Stimulated activated naive CD8-positive, alpha-beta T cell treated with anti-CD3 and anti-CD28 coated beads, Interleukin-15, amount 100 ng/mL, for 72 hours (primary cell): ENCODE measurements around the gene BTBD6.
"Not testable (repeated sequence)": the region's sequence is repeated elsewhere in the genome, so short reads cannot be mapped to it uniquely, and the experiment has no call there.

Source experiments
- ATAC-seq: fragments of 150-1000 bp; cut with Tn5 transposase; 2 replicates; pipeline ENCODE4 v1.10.0; 2021; ENCODE audit warnings: mild to moderate bottlenecking, moderate library complexity
- DNase-seq, 2 donors: peaks; one replicate each; pipeline ENCODE4 v3.0.0; 2021 to 2022
- H3K27ac Mint-ChIP-seq, 2 donors: one replicate each; pipeline ENCODE4 v1.8.0; 2022; ENCODE audit warnings: mild to moderate bottlenecking in 2 of 2, mixed read lengths in 2 of 2, moderate library complexity in 2 of 2
- H3K27me3 Mint-ChIP-seq: one replicate; pipeline ENCODE4 v1.8.0; 2022; ENCODE audit warnings: mixed read lengths
- H3K4me1 Mint-ChIP-seq: one replicate; pipeline ENCODE4 v1.8.0; 2022; ENCODE audit warnings: mild to moderate bottlenecking, mixed read lengths
- H3K4me3 Mint-ChIP-seq, 2 donors: one replicate each; pipeline ENCODE4 v1.8.0; 2022; ENCODE audit warnings: mild to moderate bottlenecking in 2 of 2, mixed read lengths in 2 of 2, moderate library complexity in 1 of 2
- H3K9me3 Mint-ChIP-seq, 2 donors: one replicate each; pipeline ENCODE4 v1.8.0; 2022; ENCODE audit warnings: mixed read lengths in 2 of 2

BTBD6 gene

DNA sequence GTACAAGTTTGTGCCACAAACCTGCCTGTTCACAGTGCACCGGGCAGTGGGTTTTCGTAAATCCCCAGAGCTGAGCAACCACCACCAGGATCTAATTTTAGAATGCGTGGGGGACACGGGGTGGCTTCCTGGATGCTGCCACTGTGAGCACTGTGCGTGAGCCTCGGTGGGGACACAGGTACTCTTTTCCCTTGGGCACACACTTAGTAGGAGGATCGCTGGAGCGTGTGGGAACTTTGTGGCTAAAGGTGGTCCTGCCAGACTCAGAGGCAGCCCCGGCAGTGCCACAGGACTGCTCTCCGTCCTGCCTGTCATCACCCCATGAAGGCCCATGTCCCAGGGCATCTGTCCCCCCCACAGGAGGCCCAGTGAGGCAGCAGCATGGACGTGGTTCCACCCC, 21.1 kb downstream of the BTBD6 start:
- Mint-ChIP-seq H3K4me3 (no peak overlapping the region), H3K27ac (no peak overlapping the region), H3K27me3 (no peaks in the 10 kb centered on the region), H3K9me3 (no peaks in the 10 kb centered on the region), H3K4me1 (peaks cover 12% of the 10 kb centered on the region)
- no peak for DNase-seq
- ATAC-seq = no peak

GRCh38 chr14:105271224-105271890, 23.0 kb downstream of the BTBD6 start:
- no peaks in the 10 kb centered on the region for H3K9me3 Mint-ChIP-seq
- no peak for ATAC-seq
- H3K4me3 Mint-ChIP-seq = no peak overlapping the region

GRCh38 chr14:105272623-105273022, 24.3 kb downstream of the BTBD6 start:
- Mint-ChIP-seq H3K27me3 (no peaks in the 10 kb centered on the region), H3K9me3 (no peaks in the 10 kb centered on the region), H3K4me1 (peaks cover 12% of the 10 kb centered on the region), H3K4me3 (no peak overlapping the region), H3K27ac (no peak overlapping the region)
- ATAC-seq (no peak), DNase-seq (no peak)

More at GRCh38 chr14:105271224-105271890, 23.0 kb downstream of the BTBD6 start:
- no peak for DNase-seq
- H3K27ac Mint-ChIP-seq = no peak overlapping the region
- H3K4me1 Mint-ChIP-seq = peaks cover 12% of the 10 kb centered on the region
- no peaks in the 10 kb centered on the region for H3K27me3 Mint-ChIP-seq

DNA sequence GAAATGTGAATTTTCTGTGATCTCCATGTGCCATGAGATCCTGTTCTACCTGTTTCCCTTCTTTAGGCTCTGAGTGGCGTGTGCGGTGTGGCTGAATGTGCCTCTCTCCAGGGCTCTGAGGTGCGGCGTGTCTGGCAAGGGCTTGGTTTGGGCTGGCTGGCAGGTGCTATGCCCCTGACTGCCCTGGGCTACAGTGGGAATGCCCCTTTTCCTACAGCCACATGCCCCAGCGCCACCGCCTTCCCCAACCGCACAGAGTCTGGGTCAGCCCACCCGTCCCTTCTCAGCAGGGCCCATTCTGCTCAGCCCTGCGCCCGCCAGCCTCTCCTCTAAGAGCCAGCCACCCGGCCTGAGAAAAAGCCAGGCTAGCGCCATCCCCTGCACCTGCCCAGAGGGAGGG, 24.7 kb downstream of the BTBD6 start:
- ATAC-seq (no peak), DNase-seq (no peak)
- Mint-ChIP-seq H3K4me3 (no peak overlapping the region), H3K27me3 (no peaks in the 10 kb centered on the region), H3K4me1 (peaks cover 12% of the 10 kb centered on the region), H3K9me3 (no peaks in the 10 kb centered on the region), H3K27ac (no peak overlapping the region)

DNA sequence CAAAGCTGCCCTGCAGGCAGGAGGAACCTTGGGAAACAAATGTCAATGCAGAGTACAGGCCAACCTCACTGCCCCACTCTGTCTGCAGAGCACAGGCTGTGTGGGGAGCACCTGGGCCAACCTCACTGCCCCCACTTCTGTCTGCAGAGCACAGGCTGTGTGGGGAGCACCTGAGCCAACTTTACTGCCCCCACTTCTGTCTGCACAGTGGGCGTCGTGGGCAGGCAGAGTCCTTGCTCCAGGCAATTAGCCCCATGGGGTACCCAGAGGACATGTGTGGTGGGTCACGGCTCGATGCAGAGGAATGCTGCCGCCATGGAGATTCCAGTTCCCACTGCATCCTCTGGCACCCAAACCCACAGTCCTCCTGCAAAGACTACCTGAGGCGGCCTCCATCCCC, 26.3 kb downstream of the BTBD6 start:
- no peak for DNase-seq
- peaks cover 8% of the 10 kb centered on the region for H3K4me1 Mint-ChIP-seq
- no peak overlapping the region for H3K4me3 Mint-ChIP-seq
- H3K9me3 Mint-ChIP-seq = no peaks in the 10 kb centered on the region
- no peaks in the 10 kb centered on the region for H3K27me3 Mint-ChIP-seq
- no peak for ATAC-seq
- H3K27ac Mint-ChIP-seq = no peak overlapping the region

DNA sequence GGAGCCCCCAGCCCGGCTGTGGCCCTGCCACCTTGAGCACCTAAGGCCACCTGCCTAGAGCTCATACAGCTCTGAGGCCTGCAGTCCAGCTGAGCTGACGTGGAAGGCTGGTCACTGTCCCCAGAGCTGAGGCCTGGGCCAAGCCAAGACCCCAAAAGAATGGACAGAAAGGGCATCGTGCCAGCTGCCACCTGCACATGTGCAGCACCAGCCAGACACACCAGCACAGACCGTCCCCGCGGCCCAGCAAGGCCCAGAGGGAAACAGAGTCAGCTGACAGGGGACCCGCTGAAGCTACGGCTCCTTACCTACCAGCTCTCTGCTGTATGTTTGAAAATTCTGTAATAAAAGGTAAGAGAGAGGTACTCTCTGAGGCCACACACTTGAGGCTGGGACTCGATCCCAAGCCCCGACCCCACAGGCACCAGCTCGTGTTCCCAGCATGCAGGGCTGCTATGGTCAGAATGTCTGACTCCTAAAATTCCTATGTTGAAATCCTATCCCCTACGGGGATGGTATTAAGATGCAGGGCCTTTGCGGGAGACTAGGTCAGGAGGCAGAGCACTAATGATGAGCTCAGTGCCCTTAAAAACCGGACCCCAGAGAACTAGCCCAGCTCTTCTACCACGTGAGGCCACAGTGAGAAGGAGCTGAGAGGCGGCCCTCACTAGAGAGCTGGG, 27.1 kb downstream of the BTBD6 start:
- ATAC-seq (no peak), DNase-seq (no peak)
- Mint-ChIP-seq H3K4me1 (peaks cover 8% of the 10 kb centered on the region), H3K9me3 (no peaks in the 10 kb centered on the region), H3K27me3 (no peaks in the 10 kb centered on the region), H3K4me3 (no peak overlapping the region), H3K27ac (no peak overlapping the region)

DNA sequence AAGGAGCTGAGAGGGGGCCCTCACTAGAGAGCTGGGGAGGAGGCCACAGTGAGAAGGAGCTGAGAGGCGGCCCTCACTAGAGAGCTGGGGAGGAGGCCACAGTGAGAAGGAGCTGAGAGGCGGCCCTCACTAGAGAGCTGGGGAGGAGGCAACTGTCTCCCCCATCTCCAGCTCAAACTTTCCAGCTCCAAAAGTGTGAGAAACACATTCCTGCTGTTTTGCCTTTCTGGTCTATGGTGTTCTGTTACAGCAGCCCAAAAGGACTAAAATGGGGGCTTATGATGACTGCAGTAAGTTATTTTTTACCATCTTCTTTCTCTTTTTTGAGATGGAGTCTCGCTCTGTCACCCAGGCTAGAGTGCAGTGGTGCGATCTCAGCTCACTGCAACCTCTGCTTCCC, 29.1 kb downstream of the BTBD6 start:
- not testable (repeated sequence) for H3K27ac Mint-ChIP-seq, H3K27me3 Mint-ChIP-seq, ATAC-seq, DNase-seq, H3K9me3 Mint-ChIP-seq, H3K4me3 Mint-ChIP-seq
- H3K4me1 Mint-ChIP-seq = peaks cover 13% of the 10 kb centered on the region

GRCh38 chr14:105279642-105280361, 31.5 kb downstream of the BTBD6 start:
- Mint-ChIP-seq H3K27me3 (no peaks in the 10 kb centered on the region), H3K4me1 (peaks cover 35% of the 10 kb centered on the region), H3K4me3 (no peak overlapping the region), H3K9me3 (no peaks in the 10 kb centered on the region), H3K27ac (no peak overlapping the region)
- no peak for ATAC-seq
- DNase-seq = no peak

- no peak for DNase-seq
- peaks cover 40% of the 10 kb centered on the region for H3K4me1 Mint-ChIP-seq
- no peak overlapping the region for H3K27ac Mint-ChIP-seq
- no peak overlapping the region for H3K4me3 Mint-ChIP-seq
- no peak for ATAC-seq
- H3K9me3 Mint-ChIP-seq = no peaks in the 10 kb centered on the region
- no peaks in the 10 kb centered on the region for H3K27me3 Mint-ChIP-seq
Observed at GRCh38 chr14:105280525-105280924, 32.2 kb downstream of the BTBD6 start.

DNA sequence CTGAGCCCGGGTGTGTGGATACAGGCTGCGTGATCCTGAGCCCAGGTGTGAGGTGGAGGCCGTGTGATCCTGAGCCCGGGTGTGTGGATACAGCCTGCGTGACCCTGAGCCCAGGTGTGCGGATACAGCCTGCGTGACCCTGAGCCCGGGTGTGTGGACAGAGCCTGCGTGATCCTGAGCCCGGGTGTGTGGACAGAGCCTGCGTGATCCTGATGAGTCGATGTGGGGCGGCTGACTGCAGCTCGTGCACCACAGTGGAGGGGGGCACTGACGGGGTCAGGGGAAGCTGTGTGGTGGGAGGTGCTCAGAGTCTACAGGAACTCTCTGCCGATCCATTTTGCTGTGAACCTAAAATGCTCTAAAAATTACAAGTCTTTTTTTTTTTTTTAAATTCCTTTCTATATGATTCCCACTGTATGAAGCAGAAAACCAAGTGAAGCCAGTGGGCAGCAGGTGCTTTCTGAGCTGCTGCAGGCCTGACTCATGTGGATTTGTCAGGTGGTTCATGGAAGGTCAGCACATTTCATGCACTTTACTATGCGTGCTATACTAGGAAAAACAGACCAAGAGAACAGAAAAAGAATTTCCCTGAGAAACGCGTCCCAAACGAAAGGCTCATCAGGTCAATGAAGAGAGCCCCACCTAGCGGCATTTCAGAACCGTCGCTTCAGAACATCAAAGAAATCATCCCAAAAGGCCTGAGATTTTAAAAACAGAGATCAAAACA, 33.2 kb downstream of the BTBD6 start:
- DNase-seq (no peak), ATAC-seq (no peak)
- Mint-ChIP-seq H3K27ac (no peak overlapping the region), H3K27me3 (no peaks in the 10 kb centered on the region), H3K4me3 (no peak overlapping the region), H3K9me3 (no peaks in the 10 kb centered on the region), H3K4me1 (peaks cover 47% of the 10 kb centered on the region)

DNA sequence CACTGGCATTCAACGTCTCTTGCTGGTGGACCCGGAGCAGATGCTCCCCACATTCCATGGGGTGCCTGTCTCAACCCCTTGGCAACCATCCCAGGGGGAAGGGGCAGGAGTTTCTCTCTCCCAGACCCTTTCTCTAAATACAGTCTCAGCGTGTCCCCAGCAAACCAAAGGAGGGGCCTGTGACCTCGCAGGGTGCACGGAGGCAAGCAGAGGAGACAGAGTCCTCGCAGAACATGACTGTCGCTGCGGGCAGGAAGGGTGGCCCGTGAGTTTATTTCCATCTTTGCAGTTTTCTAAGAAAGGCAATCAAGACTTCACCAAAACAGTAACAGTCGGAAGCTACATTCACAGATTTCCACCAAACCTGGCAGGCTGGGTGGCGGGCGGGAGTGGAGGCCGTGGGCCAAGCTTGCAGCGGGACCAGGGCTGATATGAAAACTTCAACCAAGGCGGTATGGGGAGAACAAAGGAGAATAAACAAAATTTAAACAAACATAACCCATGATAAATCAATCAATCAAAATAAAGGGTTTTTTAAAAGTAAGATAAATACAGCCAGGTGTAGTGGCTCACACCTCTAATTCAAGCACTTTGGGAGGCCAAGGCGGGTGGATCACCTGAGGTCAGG, 33.9 kb downstream of the BTBD6 start:
- Mint-ChIP-seq H3K27me3 (no peaks in the 10 kb centered on the region), H3K4me3 (no peak overlapping the region), H3K9me3 (no peaks in the 10 kb centered on the region), H3K4me1 (peaks cover 53% of the 10 kb centered on the region), H3K27ac (no peak overlapping the region)
- DNase-seq = no peak
- no peak for ATAC-seq

GRCh38 chr14:105283028-105283427, 34.7 kb downstream of the BTBD6 start:
- Mint-ChIP-seq H3K4me1 (peaks cover 60% of the 10 kb centered on the region), H3K9me3 (no peaks in the 10 kb centered on the region), H3K27ac (no peak overlapping the region), H3K27me3 (no peaks in the 10 kb centered on the region), H3K4me3 (no peak overlapping the region)
- no peak for ATAC-seq
- DNase-seq = no peak

DNA sequence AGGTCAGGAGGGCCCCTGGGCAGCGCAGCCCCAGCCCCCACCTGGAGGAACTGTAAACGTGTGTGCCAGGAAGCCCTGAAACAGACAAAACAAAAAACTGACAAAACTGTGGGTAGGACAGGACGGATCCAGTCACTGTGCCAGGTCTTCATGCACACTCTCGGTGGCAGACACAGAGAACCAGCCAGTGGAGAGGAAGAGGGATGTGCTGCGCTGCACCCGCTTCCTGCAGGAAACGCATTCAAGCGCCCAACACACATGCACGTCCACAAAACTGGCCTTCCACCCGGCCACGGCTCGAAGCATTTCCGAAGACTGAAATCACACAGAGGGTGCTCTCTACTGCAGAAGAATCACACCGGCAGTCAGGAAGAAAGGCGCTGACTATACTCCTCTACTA, 35.6 kb downstream of the BTBD6 start:
- ATAC-seq = peak; percentile 74
- no peaks in the 10 kb centered on the region for H3K9me3 Mint-ChIP-seq
- H3K4me1 Mint-ChIP-seq = peaks cover 60% of the 10 kb centered on the region
- H3K27ac Mint-ChIP-seq = no peak overlapping the region
- H3K27me3 Mint-ChIP-seq = no peaks in the 10 kb centered on the region
- peak overlapping the region in 1 of 2 donors; percentile 53 for H3K4me3 Mint-ChIP-seq
- DNase-seq = no peak

DNA sequence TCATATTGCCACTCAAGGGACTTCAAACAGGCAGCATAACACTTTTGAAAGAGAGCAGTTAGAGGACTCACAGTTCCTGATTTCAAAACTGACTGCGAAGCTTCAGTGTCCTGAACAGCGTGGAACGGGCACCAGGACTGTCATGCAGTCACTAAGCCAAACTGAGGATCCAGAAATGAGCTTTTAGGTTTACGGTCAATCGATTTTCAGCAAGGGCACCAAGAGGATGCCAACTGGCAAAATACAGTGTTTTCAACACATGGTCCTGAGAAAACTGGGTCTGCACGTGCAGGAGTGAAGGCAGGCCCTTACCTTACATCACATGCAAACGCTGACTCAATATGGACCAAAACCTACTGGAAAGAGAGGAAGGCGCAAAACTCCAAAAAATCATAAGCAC, 36.8 kb downstream of the BTBD6 start:
- Mint-ChIP-seq H3K27ac (no peak overlapping the region), H3K27me3 (no peaks in the 10 kb centered on the region)

GRCh38 chr14:105286759-105287144, 38.4 kb downstream of the BTBD6 start:
- H3K4me1 Mint-ChIP-seq = peaks cover 70% of the 10 kb centered on the region
- peak overlapping the region in 1 of 2 donors; percentile 79 for H3K27ac Mint-ChIP-seq
- H3K27me3 Mint-ChIP-seq = no peaks in the 10 kb centered on the region

More for the DNA sequence above, 36.8 kb downstream of the BTBD6 start:
- DNase-seq (no peak), ATAC-seq (no peak)
- Mint-ChIP-seq H3K4me1 (peaks cover 60% of the 10 kb centered on the region), H3K9me3 (no peaks in the 10 kb centered on the region), H3K4me3 (no peak overlapping the region)

More at GRCh38 chr14:105286759-105287144, 38.4 kb downstream of the BTBD6 start:
- DNase-seq = no peak
- Mint-ChIP-seq H3K4me3 (no peak overlapping the region), H3K9me3 (no peaks in the 10 kb centered on the region)
- ATAC-seq = no peak
